GM18508 (cell line): ENCODE results near the gene MRNIP.
"Not testable (repeated sequence)": the region's sequence is repeated elsewhere in the genome, so short reads cannot be mapped to it uniquely, and the experiment has no call there.

Source experiments
- ATAC-seq: cut with Tn5 transposase; IDR thresholded peaks from one replicate; pipeline ENCODE4 v1.9.1; 2021; ENCODE audit warnings: moderate number of reproducible peaks; ENCODE audit not compliant: insufficient read depth, unreplicated experiment

Gene MRNIP

GRCh38 chr5:179872828-179873575 lies 14.4 kb upstream of the MRNIP start:
- no peak for ATAC-seq

GRCh38 chr5:179872055-179872827 lies 13.6 kb upstream of the MRNIP start:
- no peak for ATAC-seq

GRCh38 chr5:179871533-179871932 lies 12.9 kb upstream of the MRNIP start:
- ATAC-seq = not testable (repeated sequence)

GRCh38 chr5:179870952-179871351 lies 12.3 kb upstream of the MRNIP start:
- ATAC-seq = no peak

- ATAC-seq = no peak
Measured at GRCh38 chr5:179870403-179870903, 11.8 kb upstream of the MRNIP start.

GRCh38 chr5:179869641-179870402 lies 11.2 kb upstream of the MRNIP start:
- ATAC-seq = no peak

GRCh38 chr5:179869101-179869500 lies 10.5 kb upstream of the MRNIP start:
- ATAC-seq = no peak

- no peak for ATAC-seq
Measured at GRCh38 chr5:179868541-179868940, 9.9 kb upstream of the MRNIP start.

- no peak for ATAC-seq
Measured at GRCh38 chr5:179867476-179867875, 8.9 kb upstream of the MRNIP start.

GRCh38 chr5:179867079-179867465 lies 8.5 kb upstream of the MRNIP start:
- no peak for ATAC-seq

GRCh38 chr5:179866241-179867078 lies 7.8 kb upstream of the MRNIP start:
- ATAC-seq = no peak

GRCh38 chr5:179865491-179866240 lies 7.0 kb upstream of the MRNIP start:
- no peak for ATAC-seq

- ATAC-seq = no peak
Measured at GRCh38 chr5:179864686-179865085, 6.1 kb upstream of the MRNIP start.

- no peak for ATAC-seq
Measured at GRCh38 chr5:179863449-179864085, 5.0 kb upstream of the MRNIP start.

GRCh38 chr5:179862891-179863290 lies 4.3 kb upstream of the MRNIP start:
- ATAC-seq = no peak

GRCh38 chr5:179862296-179862695 lies 3.7 kb upstream of the MRNIP start:
- no peak for ATAC-seq

GRCh38 chr5:179860301-179860700 lies 1.7 kb upstream of the MRNIP start:
- no peak for ATAC-seq

- no peak for ATAC-seq
Measured at GRCh38 chr5:179858241-179858585, 404 bp downstream of the MRNIP start.

- no peak for ATAC-seq
Measured at GRCh38 chr5:179854356-179854755, 4.3 kb downstream of the MRNIP start.
